ENCODE results near the gene TMEM150B.
A peak's percentile ranks its signal among the peaks of the same experiment; 100 is the strongest.

The TMEM150B gene

DNA sequence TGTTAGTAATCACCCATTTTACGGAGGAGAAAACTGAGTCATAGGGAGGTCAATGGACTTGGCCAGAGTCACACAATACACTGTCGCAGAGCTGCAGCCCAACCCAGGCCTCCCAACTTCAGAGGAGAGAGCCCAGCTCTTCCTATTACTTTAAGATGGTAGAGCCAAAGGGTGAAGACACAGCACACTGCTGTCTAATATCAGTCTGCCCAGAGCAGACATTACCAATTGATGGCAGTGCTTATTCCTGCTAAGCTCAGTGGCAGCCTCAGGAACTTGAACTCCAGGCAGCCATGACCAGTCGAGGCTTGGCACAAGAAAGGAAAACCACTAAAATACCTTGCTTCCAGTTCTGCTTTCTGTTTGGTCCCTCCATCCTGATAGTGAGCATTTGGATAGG is 18.4 kb downstream of the TMEM150B start:
- TF ChIP-seq, protein P1, sequence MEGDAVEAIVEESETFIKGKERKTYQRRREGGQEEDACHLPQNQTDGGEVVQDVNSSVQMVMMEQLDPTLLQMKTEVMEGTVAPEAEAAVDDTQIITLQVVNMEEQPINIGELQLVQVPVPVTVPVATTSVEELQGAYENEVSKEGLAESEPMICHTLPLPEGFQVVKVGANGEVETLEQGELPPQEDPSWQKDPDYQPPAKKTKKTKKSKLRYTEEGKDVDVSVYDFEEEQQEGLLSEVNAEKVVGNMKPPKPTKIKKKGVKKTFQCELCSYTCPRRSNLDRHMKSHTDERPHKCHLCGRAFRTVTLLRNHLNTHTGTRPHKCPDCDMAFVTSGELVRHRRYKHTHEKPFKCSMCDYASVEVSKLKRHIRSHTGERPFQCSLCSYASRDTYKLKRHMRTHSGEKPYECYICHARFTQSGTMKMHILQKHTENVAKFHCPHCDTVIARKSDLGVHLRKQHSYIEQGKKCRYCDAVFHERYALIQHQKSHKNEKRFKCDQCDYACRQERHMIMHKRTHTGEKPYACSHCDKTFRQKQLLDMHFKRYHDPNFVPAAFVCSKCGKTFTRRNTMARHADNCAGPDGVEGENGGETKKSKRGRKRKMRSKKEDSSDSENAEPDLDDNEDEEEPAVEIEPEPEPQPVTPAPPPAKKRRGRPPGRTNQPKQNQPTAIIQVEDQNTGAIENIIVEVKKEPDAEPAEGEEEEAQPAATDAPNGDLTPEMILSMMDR (IDR thresholded peaks at IDR 0.05; ENCODE audit: low read depth, low read length): no peak
- peaks cover 56% of the 10 kb centered on the region for H3K36me3 ChIP-seq
- H3K27ac ChIP-seq: no peak overlapping the region
- DNase-seq: no peak
- no peak overlapping the region for H3K4me3 ChIP-seq (ENCODE audit: low read depth, low read length)
- H3K9me3 ChIP-seq (ENCODE audit: severe bottlenecking): no peaks in the 10 kb centered on the region
- H3K27me3 ChIP-seq (ENCODE audit: insufficient read depth, low read depth, severe bottlenecking): no peaks in the 10 kb centered on the region

GRCh38 chr19:55305983-55306562 is 19.1 kb downstream of the TMEM150B start:
- DNase-seq: no peak

GRCh38 chr19:55305491-55305890 is 19.6 kb downstream of the TMEM150B start:
- Histone ChIP-seq H3K9me3 (ENCODE audit: severe bottlenecking) (no peaks in the 10 kb centered on the region), H3K36me3 (peaks cover 63% of the 10 kb centered on the region), H3K27ac (no peak overlapping the region), H3K27me3 (ENCODE audit: insufficient read depth, low read depth, severe bottlenecking) (no peaks in the 10 kb centered on the region), H3K4me3 (ENCODE audit: low read depth, low read length) (no peak overlapping the region)
- TF ChIP-seq, protein P1 (IDR thresholded peaks at IDR 0.05; ENCODE audit: low read depth, low read length): no peak
- DNase-seq: peak; percentile 60

More at GRCh38 chr19:55305983-55306562, 19.1 kb downstream of the TMEM150B start:
- TF ChIP-seq, protein P1 (IDR thresholded peaks at IDR 0.05; ENCODE audit: low read depth, low read length): no peak
- H3K4me3 ChIP-seq (ENCODE audit: low read depth, low read length): no peak overlapping the region
- peaks cover 61% of the 10 kb centered on the region for H3K36me3 ChIP-seq
- H3K9me3 ChIP-seq (ENCODE audit: severe bottlenecking): no peaks in the 10 kb centered on the region
- no peak overlapping the region for H3K27ac ChIP-seq
- H3K27me3 ChIP-seq (ENCODE audit: insufficient read depth, low read depth, severe bottlenecking): no peaks in the 10 kb centered on the region

DNA sequence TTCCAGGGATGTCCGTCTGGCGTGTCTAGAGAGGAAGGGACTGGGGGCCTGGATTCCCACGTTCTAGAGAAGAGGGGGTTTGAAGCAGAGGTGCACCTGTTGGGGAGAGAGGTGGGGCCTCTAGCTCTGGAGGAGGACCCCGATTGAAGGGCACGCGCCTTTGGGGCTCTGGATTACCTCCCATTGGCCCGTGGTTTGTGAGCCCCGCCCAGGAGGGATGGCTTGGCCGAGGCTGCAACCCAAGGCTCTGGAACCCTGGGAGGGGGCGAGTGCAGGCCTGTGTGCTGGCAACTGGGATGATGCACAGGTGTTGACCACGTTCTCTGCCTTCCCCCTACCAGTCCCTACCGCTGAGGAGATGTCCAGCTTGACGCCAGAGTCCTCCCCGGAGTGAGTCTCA is 20.2 kb downstream of the TMEM150B start:
- no peaks in the 10 kb centered on the region for H3K27me3 ChIP-seq (ENCODE audit: insufficient read depth, low read depth, severe bottlenecking)
- TF ChIP-seq, protein P1 (IDR thresholded peaks at IDR 0.05; ENCODE audit: low read depth, low read length): no peak
- no peak overlapping the region for H3K27ac ChIP-seq
- no peak for DNase-seq
- peaks cover 63% of the 10 kb centered on the region for H3K36me3 ChIP-seq
- H3K9me3 ChIP-seq (ENCODE audit: severe bottlenecking): no peaks in the 10 kb centered on the region
- no peak overlapping the region for H3K4me3 ChIP-seq (ENCODE audit: low read depth, low read length)

- TF ChIP-seq, protein P1 (IDR thresholded peaks at IDR 0.05; ENCODE audit: low read depth, low read length): no peak
- no peaks in the 10 kb centered on the region for H3K27me3 ChIP-seq (ENCODE audit: insufficient read depth, low read depth, severe bottlenecking)
- DNase-seq: peak; percentile 67
- peaks cover 57% of the 10 kb centered on the region for H3K36me3 ChIP-seq
- no peak overlapping the region; the same call in 1 of the 2 replicates for H3K27ac ChIP-seq
- H3K4me3 ChIP-seq (ENCODE audit: low read depth, low read length): no peak overlapping the region
- H3K9me3 ChIP-seq (ENCODE audit: severe bottlenecking): no peaks in the 10 kb centered on the region
These were observed 20.7 kb downstream of the TMEM150B start for GRCh38 chr19:55304279-55304978.
